ENCODE data around the gene CDH4. TPM values are rescaled to one million over a fixed set of nuclear protein-coding genes. Genes with fewer than 3 reads are reported as not detected.

Gene CDH4
- total RNA-seq, 1 donor from 2014 or later, result 0.06 TPM

DNA sequence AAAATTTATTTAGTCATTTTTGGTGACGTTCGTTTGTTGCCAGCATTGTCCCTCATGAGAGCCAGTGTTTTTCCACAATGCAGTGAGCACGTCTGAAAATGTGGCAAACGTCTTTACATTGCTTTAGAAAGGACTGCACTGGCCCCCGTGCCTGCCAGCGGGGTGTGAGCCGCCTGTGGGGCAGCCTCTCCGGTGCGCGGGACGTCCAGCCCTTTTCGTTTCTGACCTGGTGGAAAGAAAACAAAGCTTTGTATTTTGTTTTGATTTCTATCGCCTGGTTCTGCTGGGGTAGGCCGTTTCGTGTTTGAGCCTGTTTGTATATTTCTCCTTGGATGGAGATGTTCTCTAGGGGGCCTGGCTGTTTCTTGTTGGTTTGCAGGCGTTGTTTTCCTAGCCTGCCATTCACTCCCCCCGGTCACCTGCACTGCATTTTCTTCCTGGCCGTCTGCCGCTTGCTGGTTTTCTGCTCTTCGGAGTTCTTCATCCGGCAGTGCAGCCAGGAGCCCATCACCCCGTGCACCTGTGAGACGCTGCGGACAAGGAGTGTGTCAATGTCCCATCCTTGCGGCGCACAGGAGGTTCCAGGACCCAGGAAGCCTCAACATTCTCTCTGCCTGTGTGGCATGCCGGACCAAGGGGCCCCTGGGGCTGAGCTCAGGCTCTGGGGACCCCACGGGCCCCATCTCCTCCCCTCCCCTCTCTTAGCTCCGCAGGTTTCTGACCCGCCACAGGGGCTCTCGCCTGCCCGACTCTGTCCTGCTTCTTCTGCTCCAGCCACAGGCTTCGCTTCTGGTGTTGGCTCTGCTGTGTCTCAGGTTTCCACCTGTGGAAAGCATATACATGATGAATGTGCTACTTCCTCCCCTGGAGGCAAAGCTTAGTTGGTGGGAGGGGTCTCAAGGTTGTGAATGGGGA lies 100.5 kb downstream of the CDH4 start:
- peaks cover 25% of the 10 kb centered on the region for H3K27me3 ChIP-seq (ENCODE audit: low read depth)
- no peaks in the 10 kb centered on the region for H3K36me3 ChIP-seq
- H3K4me3 ChIP-seq, result no peak overlapping the region
- no peaks in the 10 kb centered on the region for H3K4me1 ChIP-seq
- intact Hi-C loops (cut with DNase I), result no loop called here
- TF ChIP-seq, protein P1, sequence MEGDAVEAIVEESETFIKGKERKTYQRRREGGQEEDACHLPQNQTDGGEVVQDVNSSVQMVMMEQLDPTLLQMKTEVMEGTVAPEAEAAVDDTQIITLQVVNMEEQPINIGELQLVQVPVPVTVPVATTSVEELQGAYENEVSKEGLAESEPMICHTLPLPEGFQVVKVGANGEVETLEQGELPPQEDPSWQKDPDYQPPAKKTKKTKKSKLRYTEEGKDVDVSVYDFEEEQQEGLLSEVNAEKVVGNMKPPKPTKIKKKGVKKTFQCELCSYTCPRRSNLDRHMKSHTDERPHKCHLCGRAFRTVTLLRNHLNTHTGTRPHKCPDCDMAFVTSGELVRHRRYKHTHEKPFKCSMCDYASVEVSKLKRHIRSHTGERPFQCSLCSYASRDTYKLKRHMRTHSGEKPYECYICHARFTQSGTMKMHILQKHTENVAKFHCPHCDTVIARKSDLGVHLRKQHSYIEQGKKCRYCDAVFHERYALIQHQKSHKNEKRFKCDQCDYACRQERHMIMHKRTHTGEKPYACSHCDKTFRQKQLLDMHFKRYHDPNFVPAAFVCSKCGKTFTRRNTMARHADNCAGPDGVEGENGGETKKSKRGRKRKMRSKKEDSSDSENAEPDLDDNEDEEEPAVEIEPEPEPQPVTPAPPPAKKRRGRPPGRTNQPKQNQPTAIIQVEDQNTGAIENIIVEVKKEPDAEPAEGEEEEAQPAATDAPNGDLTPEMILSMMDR (IDR thresholded peaks at IDR 0.05), result no peak
- no peak for DNase-seq
- ATAC-seq, result no peak
- H3K9me3 ChIP-seq, result no peaks in the 10 kb centered on the region
- H3K27ac ChIP-seq, result no peak overlapping the region

DNA sequence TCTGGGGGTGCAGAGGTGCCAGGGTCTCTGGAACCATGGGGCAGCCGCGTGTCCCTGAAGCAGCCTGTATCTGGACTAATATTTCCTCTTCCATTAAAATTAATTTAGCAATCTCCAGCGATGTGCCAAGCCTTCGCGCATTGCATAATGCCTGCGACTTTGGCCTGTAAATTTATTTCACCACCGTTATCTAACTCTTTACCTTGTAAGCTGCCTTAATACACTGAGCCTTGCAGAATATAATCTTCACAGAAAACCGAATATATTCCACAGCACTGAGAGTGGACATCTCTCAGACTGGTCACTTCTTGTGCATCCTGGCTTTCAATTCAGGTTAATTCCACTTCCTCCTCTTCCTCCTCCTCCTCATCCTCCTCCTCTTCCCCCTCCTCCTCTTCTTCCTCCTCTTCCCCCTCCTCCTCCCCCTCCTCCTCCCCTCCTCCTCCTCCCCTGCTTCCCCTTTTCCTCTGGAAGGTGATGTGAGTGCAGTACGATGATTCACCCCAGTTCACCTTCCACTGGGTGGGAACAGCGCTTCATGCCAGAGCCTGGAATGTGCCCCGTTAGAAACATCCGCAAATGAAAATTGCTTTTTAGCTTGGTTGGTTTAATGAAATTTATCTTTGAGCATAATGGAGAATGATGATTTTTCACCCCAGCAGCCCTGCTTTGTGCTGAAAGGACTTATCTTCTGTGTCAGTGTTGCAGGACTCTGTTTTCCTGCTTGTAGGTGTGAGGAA lies 101.4 kb downstream of the CDH4 start:
- ATAC-seq, result no peak
- peaks cover 25% of the 10 kb centered on the region for H3K27me3 ChIP-seq (ENCODE audit: low read depth)
- no peaks in the 10 kb centered on the region for H3K4me1 ChIP-seq
- intact Hi-C loops (cut with DNase I), result no loop called here
- no peak for DNase-seq
- no peak overlapping the region for H3K27ac ChIP-seq
- no peak overlapping the region for H3K4me3 ChIP-seq
- H3K36me3 ChIP-seq, result no peaks in the 10 kb centered on the region
- no peaks in the 10 kb centered on the region for H3K9me3 ChIP-seq
- TF ChIP-seq, protein P1 (IDR thresholded peaks at IDR 0.05), result no peak

DNA sequence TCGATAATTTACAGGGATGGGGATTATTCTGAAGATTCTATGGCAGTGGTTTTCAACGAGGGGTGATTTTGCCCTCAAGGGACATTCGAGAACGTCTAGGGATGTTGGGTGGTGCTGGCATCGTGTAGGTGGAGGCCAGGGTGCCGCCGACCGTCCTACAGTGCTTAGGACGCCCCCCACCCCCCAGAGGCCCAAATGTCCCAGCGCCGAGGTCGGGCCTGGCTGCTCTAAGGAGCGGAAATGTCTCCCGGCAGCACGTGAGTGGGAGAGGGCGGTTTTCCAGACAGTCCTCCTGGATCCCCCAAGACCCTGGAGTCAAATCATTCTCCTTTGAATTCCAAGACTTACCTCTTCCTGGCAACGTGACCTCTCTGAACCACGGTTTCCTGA lies 101.9 kb downstream of the CDH4 start:
- no peaks in the 10 kb centered on the region for H3K36me3 ChIP-seq
- H3K27me3 ChIP-seq (ENCODE audit: low read depth), result peaks cover 20% of the 10 kb centered on the region
- H3K4me1 ChIP-seq, result no peaks in the 10 kb centered on the region
- TF ChIP-seq, protein P1 (IDR thresholded peaks at IDR 0.05), result no peak
- ATAC-seq, result no peak
- H3K9me3 ChIP-seq, result no peaks in the 10 kb centered on the region
- H3K4me3 ChIP-seq, result no peak overlapping the region
- no peak for DNase-seq
- intact Hi-C loops (cut with DNase I), result no loop called here
- no peak overlapping the region for H3K27ac ChIP-seq

DNA sequence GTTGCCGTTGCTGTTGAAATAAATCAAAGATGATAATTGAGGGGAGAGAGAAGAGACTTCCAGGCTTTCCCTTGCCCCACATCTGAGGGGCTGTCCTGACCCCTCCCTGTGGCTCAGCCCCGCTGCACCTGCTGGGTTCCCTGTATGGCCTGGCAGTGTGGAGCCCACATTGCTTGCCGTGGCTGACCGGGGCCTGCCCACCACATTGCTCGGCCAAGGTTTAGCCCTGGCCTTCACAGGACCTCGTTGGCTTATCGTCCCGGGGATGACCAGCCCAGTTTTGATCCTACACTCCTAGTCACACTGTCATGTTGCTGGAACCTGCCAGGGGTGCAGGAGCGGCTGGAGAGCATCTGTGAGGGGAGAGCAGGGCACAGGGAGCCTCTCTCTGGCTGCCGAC lies 102.4 kb downstream of the CDH4 start:
- DNase-seq, result no peak
- TF ChIP-seq, protein P1 (IDR thresholded peaks at IDR 0.05), result no peak

DNA sequence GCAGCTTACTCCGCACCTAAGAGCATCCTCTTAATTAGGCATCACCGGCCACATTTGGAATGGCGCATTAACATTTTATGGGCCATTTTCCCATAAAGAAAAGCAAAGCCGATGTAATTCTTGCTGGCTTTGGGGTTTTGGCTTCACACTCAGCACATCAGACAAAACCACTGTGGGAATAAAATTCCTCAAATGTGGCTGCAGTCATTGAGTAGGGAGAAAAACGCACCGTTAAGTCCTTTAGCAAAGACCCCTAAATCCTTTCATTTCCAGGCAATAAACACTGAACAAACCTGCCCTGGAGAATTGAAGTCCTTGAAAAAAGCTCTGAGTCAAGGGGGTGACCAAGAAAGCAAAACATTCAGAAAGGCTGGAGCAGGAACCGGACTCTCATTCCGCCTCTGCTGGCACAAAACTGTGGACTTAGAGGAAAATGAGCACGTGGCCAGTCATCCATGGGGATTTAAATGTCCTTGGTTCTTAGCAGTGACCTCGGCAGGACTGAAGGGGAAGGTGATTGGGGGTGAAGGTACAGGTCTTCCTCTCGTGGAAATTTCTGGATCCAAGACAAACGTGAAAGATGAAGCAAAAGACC lies 102.9 kb downstream of the CDH4 start:
- Histone ChIP-seq H3K9me3 (no peaks in the 10 kb centered on the region), H3K27ac (no peak overlapping the region), H3K27me3 (ENCODE audit: low read depth) (peaks cover 16% of the 10 kb centered on the region), H3K4me1 (no peaks in the 10 kb centered on the region), H3K36me3 (no peaks in the 10 kb centered on the region), H3K4me3 (no peak overlapping the region)
- DNase-seq (no peak), ATAC-seq (no peak)
- intact Hi-C loops (cut with DNase I), result no loop called here
- TF ChIP-seq, protein P1 (IDR thresholded peaks at IDR 0.05), result no peak

More for the DNA sequence above, 102.4 kb downstream of the CDH4 start:
- Histone ChIP-seq H3K36me3 (no peaks in the 10 kb centered on the region), H3K4me3 (no peak overlapping the region), H3K9me3 (no peaks in the 10 kb centered on the region), H3K27me3 (ENCODE audit: low read depth) (peaks cover 16% of the 10 kb centered on the region), H3K4me1 (no peaks in the 10 kb centered on the region), H3K27ac (no peak overlapping the region)
- intact Hi-C loops (cut with DNase I), result no loop called here
- ATAC-seq, result no peak
